GM19099 (cell line): Measurements from ENCODE around the gene CAMTA1.

ENCODE experiments used
- POLR2A ChIP-seq: IDR thresholded peaks from 3 replicates; pipeline ENCODE4 v1.6.1; 2011; ENCODE audit warnings: low read depth; ENCODE audit not compliant: insufficient read length; ENCODE audit errors: extremely low read depth

The CAMTA1 gene

DNA sequence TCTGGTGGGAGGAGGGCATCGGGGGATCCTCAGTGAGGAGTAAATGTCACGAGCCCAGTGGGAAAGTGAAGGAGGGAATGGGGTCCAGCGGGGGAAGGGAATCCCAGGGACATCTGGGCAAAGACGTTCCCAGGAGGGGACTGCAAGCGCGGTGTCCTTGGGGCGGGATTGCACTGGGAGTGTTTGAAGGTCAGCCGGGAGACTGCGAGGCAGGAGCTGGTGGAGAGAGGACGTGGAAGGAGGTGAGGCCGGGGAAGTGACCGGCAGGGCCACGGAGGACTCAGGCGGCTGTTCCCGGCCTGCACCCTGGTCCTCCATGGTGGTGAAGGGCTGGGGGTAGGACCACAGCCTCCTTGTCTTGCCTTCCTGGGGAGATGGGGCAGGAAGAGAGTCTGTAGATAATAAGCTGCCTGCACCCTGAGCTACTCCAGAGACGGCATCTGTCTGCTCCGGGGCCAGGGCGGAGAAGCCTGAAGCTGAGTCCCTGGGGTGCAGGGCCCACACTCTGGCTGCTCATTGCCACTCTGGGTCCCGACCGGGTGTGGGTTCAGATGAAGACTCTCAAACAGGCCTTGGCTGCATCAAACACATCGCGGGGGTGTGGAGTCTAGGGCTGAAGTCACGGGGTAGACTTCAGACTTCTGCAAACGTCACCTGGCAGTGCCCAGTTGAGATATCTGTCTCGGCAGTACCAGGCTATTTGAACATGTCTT is 264.8 kb downstream of the CAMTA1 start:
- TF ChIP-seq POLR2A = no peak

DNA sequence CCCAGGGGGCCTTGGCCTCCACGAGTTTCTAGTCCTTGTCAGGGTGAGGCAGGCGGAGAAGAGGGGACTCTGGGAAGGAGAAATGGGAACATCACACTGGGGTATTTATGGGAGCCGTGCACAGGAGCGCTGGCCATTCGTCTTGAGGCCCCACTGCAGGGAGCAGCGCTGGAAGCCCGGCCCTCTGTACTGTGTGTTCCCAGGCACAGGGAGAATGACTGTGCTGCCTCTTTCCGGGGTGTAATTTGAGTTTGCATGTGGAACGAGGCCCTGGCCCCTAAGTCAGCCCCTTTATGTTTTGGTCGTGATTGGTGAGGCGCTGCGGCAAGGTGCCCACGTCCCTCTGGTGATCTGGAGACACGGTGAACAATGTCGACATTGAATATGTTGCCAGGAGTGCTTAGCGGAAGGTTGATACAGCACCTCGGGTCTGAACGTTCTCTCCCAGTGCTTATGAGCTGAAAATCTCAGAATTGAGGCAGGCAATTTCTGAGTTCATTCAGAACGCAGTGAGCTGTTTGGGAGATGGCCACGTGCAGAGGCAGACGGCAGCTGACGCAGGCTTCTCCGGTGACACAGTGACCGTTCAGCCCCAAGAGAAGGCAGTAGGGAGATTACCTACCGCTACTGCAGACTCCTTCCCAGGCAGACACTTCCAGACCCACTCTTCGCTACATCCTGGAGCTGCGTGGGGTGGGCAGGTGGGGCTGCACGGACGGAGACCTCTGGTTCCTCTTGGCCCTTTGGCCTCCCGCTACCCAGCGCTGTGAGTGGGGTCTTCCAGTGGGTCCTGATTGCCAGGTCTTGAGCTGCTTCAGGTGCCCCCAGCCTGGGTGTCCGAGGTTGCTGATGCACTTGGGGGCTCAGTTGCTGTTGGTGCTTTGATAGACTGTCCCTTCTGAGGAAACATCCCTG is 265.8 kb downstream of the CAMTA1 start:
- no peak for TF ChIP-seq POLR2A

DNA sequence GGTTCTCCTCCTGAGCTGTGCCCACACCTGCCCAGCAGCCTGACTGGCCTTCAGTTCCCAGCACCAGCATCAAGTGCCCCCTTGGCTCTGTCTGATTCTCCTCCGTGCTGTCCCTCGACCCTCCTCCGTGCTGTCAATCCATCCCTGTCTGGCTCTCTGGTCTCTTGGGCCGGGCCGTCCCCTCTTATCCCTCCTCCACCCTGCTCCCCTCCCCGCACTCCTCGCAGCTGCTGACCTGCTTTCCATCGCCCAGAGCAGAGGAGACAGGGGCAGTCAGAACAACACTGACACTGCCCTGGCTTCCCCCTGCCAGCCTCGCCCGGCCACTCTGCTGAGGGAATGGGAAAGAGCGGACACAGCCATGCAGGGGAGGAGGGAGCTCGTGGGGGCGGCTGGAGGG is 267.4 kb downstream of the CAMTA1 start:
- no peak for TF ChIP-seq POLR2A

DNA sequence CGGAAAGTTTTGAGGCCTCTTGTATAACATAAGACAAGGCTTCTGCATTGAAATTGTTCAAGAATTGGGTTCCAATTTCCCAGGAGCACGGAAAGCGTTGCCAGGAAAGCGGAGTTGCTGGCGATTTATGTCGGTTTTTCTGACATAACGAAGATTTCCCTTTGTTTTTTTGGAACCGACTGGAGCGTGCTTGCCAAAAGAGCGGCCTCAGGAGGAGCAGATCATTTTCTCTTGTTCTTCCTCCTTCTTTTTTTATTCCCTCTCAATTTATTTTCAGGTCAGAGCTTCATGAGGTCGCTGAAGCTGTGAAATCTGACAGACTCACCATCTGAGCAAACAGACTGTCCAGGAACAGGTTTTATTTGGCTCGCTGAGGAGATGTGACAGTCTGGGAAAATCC is 275.5 kb downstream of the CAMTA1 start:
- TF ChIP-seq POLR2A = no peak

DNA sequence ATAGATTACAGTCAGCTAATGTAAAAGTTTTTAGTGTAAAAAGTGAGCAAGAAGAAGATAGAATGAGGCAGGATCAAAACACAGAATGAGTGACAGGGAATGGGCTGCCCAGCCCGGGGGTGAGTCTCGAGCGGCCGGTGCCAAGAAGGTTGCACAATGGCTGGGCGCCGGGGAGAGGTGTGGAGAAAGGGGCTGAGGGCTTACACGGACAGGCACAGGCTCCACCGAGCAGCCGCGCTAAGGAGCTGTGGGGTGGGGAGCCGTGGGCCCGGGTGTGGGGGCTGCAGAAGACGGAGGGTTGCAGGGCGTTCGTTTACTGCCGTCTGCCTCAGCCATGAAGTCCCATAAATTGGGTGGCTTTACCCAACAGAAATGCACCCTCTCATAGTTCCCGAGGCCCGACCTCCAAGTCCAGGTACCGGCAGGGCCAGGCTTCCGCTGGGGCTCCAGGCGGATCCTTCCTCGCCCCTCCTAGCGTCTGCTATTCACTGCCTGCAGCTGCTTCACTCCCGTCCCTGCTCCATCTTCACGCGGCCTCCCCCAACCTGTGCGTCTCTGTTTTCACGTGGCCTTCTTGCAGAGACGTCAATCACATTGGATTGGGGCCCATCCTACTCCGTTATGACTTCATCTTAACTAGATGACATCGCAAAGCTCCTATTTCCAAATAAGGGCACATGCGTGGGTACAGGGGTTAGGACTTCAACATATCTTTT is 277.2 kb downstream of the CAMTA1 start:
- TF ChIP-seq POLR2A = no peak

DNA sequence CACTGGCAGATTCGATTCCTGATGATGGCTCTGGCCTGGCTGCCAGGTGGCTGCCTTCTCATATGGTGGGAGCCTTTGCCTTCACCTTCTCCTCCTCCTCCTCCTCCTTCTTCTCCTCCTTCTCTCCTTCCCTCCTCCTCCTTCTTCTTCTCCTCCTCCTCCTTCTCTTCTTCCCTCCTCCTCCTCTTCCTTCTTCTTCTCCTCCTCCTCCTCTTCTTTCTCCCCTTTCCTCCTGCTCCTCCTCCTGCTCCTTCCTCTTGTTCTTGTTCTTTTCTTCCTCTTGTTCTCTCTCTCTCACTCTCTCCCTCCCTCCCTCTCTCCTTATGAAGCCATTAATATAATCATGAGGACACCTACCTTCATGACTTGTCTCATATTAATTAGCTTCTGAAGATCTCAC is 278.7 kb downstream of the CAMTA1 start:
- TF ChIP-seq POLR2A = no peak

DNA sequence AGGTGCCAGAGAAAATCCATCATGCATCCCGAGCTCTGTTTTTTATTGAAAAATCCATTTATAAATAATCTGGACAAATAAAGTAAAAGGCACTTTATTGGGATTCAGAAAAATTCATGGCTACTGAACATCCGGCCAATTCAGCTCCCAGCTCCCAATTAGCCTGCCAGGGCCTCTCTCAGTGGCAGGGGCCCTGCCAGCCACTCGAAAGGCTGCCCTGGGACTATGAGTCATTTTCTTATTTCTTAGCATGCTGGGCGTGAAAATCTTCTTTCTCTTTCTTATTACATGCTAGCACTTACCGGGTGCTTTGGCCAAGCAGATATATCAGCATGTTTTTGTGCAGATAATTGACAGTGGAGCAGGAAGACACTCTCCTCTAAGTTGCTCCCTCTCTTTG is 283.3 kb downstream of the CAMTA1 start:
- TF ChIP-seq POLR2A = no peak

DNA sequence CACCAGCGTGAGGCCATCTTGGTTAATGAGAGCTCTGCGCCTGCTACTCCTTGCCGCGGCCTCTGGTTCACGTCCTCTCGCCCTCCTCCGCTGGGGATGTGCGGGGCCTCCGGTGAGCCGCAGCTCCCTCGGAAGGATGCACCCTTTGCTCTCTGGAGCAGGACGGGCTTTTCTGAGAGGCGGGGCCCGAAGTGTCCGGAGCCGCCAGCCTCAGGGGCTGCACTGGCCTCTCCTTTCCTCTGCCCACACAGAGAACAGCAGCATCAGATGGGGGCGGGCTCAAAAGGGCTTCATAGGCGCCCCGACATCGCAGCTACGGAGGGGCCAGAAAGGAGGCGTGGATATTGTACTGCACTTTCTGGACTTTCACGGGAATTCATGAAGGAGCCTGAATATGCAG is 284.7 kb downstream of the CAMTA1 start:
- TF ChIP-seq POLR2A = no peak

DNA sequence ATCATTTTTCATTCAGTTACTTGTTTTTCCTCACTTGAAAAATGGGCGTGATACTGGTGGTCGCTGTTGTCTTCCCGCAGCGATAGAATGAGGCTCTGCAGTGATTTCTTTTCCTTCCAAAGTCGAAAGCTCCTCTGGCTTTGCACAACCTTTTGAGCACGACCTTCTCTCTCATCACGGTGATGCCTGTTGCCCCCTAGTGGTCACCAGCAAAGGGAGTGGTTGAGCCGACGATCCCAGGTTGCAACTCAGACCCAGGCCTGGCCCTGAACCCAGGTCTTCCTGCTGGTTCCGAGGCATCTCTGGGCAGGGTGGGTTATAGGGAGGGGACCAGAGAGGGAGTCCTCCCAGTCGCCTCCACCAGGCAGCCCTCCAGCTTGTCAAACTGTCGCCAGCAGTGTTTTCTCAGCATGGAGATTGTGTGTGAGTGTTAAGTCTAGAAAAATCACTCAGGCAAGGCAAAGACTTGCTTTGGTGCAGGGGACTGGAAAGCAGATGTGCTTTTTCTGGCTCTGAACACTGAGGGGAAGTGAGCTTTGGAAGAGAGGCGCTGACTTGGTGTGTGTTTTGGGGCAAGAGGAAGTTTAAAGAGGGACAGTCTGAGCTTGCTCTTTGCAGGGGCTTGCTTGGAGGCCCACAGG is 285.3 kb downstream of the CAMTA1 start:
- no peak for TF ChIP-seq POLR2A

DNA sequence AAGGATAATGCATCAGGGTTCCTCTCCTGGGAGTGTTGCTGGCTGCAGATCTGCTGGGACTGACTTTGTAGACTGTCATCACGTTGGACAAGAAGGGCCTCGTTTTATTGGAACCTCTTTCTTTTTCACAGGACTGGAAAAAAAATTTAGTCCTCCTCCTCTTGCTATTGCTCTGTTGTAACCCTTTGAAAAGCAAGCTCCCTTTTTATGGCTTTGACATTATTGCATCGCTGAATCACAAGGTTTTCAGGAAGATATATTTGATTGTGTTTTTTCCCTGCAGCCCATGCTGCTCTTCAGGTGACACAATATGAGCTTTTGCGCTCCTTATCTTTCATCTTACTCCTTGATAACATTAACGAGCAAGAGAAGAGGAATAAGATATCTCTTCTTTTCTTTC is 290.9 kb downstream of the CAMTA1 start:
- TF ChIP-seq POLR2A = no peak

DNA sequence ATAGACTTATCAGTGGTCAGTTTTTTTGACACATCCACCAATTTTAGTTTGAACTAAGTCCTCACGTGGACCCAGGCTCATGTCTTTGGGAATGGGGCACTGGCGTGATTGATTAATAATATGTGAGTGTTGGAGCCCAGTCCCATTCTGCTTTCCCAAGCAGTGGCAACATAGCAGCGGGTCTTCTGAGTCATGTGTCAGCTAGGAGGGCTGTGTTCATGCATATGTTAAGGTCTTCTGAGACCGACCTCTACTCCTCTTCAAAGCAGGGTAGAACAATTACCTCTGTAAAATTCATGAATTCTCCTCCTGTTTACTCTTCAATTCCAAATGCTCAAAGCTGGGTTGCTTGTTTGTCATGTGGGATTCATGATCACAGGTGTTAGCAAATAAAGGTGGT is 291.3 kb downstream of the CAMTA1 start:
- TF ChIP-seq POLR2A = no peak

DNA sequence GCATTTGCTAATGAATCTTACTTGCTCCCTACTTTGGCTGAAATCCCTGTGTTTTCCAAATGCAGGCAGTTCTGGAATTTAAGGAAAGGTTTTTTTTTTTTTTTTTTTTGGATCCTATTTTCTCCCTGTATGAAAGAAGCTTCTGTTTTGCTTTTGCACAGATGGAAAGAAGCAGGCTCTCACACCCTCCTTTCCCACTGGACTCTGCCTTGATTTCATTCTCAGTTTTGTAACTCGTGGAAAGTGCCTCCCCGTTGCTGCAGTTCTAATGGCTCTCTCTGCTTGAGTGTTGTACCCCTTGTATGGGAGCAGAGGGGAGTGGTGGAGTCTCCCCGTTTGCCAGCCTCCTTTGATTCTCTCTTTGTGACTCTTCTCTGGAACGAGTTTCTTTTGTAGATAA is 291.9 kb downstream of the CAMTA1 start:
- no peak for TF ChIP-seq POLR2A

DNA sequence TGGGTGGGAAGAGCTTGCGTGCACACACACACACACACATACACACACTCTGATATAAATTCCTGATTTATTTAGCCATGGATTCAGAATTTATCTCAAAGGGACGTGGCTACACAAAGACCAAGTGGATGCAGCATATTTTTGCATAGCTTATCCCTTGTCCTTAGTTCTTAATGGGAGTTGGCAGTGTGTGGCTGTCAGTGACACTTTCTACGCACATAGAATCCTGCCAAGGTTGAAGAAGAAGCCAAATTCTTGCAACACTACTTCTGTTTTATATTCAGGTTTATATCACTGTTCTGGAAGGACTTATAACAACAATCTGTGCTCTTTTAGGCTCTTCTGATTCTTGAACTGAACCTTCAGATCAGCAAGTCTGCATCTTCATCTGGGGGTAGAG is 292.7 kb downstream of the CAMTA1 start:
- no peak for TF ChIP-seq POLR2A

DNA sequence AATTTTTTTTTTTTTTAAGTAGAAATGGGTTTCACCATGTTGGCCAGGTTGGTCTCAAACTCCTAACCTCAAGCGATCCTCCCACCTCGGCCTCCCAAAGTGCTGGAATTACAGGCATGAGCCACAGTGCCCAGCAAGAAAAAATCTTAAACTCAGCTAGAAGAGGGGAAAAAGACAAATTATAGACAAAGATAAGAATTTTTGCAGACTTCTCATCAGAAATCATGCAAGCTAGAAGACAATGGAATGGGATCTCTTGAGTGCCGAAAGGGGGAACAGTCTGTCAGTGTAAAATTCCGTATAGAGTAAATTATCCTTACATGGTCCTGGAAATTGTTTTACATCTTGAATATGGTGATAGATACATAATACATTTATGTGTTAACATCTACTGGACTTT is 294.4 kb downstream of the CAMTA1 start:
- no peak for TF ChIP-seq POLR2A
